Epithelial cell of proximal tubule (primary cell): ENCODE results near the gene TFF1. TPM values are rescaled to one million over a fixed set of nuclear protein-coding genes. Genes with fewer than 3 reads are reported as not detected.

Experiments
- DNase-seq: peaks from one replicate; pipeline ENCODE4 v3.0.0-alpha.2; 2011; ENCODE audit warnings: low read depth
- H3K4me3 ChIP-seq: 2 replicates; pipeline ENCODE4 v1.5.1; 2011; ENCODE audit warnings: low read depth, mild to moderate bottlenecking, low read length
- CTCF ChIP-seq: conservative IDR thresholded peaks from 2 replicates; pipeline ENCODE4 v1.5.1; 2012; ENCODE audit warnings: low read depth, mild to moderate bottlenecking, low read length
- total RNA-seq: library from RNA; depleted of rRNA; stranded (reverse); fragments of >200 nt; gene quantifications from 2 replicates; pipeline ENCODE4 v1.2.3, GENCODE V29; 2015

Gene TFF1
- total RNA-seq, 1 donor from 2014 or later: not detected

GRCh38 chr21:42405064-42406013, 39.0 kb upstream of the TFF1 start:
- no peak overlapping the region for H3K4me3 ChIP-seq
- no peak for TF ChIP-seq CTCF
- DNase-seq: no peak

- no peak for DNase-seq
- no peak overlapping the region for H3K4me3 ChIP-seq
- no peak for TF ChIP-seq CTCF
Measured at GRCh38 chr21:42404539-42404938, 38.2 kb upstream of the TFF1 start.

GRCh38 chr21:42403611-42404231, 37.4 kb upstream of the TFF1 start, which contains the start of gene UBASH3A:
TSS of gene UBASH3A (plus strand) at chr21:42403902. CDS start at chr21:42403946, 44 bp downstream.
- no peak for DNase-seq
- H3K4me3 ChIP-seq: no peak within 1 kb of the TSS
- no peak for TF ChIP-seq CTCF

GRCh38 chr21:42401820-42402251, 35.5 kb upstream of the TFF1 start:
- H3K4me3 ChIP-seq: no peak overlapping the region
- no peak for DNase-seq
- no peak for TF ChIP-seq CTCF

- no peak overlapping the region for H3K4me3 ChIP-seq
- no peak for TF ChIP-seq CTCF
- no peak for DNase-seq
Measured at GRCh38 chr21:42401154-42401553, 34.8 kb upstream of the TFF1 start.

- no peak for TF ChIP-seq CTCF
- DNase-seq: no peak
Measured at GRCh38 chr21:42400525-42400924, 34.2 kb upstream of the TFF1 start.

More at GRCh38 chr21:42400525-42400924, 34.2 kb upstream of the TFF1 start:
- H3K4me3 ChIP-seq: no peak overlapping the region
